Stimulated activated CD4-positive, alpha-beta T cell treated with anti-CD3 and anti-CD28 coated beads, TNF-alpha, amount 100 ng/mL, for 48 hours (primary cell): ENCODE measurements around the gene APPL1.

Experiments used
- DNase-seq, 3 donors: peaks; one replicate each; pipeline ENCODE4 v3.0.0-alpha.2; 2020; ENCODE audit warnings: low read depth in 3 of 3

The APPL1 gene, protein sequence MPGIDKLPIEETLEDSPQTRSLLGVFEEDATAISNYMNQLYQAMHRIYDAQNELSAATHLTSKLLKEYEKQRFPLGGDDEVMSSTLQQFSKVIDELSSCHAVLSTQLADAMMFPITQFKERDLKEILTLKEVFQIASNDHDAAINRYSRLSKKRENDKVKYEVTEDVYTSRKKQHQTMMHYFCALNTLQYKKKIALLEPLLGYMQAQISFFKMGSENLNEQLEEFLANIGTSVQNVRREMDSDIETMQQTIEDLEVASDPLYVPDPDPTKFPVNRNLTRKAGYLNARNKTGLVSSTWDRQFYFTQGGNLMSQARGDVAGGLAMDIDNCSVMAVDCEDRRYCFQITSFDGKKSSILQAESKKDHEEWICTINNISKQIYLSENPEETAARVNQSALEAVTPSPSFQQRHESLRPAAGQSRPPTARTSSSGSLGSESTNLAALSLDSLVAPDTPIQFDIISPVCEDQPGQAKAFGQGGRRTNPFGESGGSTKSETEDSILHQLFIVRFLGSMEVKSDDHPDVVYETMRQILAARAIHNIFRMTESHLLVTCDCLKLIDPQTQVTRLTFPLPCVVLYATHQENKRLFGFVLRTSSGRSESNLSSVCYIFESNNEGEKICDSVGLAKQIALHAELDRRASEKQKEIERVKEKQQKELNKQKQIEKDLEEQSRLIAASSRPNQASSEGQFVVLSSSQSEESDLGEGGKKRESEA

DNA sequence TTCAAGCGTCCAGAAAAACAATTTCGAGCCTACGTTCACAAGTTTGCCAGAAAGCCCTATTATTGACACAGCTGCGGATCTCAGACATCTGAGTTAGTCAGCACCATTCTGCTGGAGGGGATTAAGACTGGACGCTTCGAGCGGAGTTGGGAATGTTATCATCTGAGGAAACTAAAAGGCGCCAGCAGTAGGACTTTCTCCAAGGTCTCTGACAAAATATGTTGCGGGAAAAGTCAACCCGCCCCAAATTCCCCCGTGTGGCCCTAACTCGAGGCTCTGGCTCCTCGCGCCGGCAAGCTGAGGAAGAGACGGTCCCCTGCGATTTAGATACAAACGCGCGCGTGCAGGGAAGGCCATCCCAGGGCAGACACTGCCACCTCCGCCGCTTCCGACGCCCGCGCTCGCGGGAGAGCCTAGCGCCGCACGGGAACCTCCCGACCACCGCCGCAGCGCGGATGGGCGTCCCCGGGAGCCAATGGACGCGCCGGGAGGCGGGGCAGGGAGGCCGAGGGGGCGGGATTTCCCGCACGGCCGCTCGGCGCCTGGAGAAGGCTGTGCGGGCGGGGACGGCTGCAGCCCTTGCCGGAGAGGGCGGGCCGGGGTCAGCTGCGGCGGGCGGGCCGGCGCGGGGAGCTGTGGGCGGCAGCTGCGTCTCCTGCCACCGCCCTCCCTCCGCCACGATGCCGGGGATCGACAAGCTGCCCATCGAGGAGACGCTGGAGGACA is at the start of gene APPL1:
TSS of gene APPL1 (plus strand) at position 526 of the 726 bp plus-strand sequence. CDS start at position 681, 155 bp downstream.
- DNase-seq, result peak; percentile 76 to 86 (median 82)

DNA sequence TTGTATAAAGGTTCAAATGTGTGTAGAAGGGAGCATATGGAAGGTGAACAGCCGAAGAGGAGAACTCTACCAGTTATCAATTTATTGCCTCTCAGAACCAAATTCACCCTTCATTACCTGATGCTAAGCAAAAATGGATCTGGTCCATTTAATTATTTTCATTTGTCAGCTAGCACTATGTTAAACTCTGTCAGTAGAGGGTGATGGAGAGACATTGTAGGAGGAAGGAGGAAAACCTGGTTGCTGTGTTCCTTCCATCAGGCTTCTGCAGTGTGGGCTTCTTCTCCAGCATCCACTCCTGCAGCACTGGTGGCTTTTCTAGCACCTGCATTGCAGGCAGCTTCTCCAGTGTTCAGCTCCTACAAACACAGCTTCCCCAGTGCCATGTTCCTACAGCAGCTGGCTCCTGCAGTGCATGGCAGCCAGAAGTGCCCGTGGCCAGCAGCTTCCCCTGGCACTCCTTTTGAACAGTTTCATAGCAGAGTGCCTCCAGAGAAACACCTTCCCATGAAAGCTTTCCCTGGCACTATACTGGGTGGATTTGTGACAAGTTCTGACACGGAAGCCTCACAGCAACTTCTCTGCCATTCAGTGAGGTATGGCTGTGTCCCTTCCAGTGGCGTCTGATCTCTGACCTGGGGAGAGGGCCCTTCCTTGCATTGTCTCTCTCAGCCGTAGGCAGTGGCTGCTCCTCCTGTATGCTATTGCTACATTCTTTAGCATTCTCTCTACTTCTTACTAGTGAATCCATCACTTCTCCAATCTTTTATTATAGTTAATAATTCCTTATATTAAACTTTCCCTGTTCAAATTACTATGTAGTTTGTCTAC is 47.7 kb upstream of the APPL1 start:
- DNase-seq, result no peak

DNA sequence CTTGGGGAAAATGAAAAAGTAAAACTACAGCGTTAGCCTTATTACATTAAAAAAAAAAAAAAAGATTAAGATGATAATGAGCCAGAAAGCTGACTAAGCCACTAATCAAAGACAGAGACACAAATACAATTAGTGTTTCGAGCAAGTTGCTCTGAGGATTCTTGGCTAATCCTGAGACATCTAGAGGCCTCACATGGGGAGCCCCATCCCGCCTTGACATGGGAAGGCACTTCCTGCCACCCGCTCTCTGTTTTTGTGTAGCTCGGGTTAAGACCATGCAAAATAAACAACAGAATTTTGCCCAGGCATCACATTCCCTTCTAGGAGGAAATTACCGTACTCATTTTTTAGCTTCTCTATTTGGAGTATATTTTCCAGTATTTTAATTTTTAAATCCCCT is 43.0 kb upstream of the APPL1 start:
- no peak for DNase-seq

DNA sequence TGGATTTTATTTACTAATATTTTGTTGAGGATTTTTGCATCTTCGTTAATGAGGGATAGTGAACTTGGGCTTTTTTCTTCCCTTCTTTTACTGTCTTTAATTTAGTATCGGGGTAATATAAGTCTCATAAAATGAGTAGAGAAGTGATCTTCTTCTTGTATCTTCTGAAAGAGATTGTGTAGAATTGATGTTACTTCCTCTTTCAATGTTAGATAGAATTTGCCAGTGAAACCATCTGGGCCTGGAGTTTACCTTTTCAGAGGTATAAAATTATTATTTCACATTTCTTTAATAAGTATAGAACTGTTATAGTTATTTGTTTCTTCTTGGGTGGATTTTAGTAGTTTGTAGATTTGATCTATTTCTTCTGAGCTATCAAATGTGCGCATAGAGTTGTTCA is 35.5 kb upstream of the APPL1 start:
- no peak for DNase-seq

DNA sequence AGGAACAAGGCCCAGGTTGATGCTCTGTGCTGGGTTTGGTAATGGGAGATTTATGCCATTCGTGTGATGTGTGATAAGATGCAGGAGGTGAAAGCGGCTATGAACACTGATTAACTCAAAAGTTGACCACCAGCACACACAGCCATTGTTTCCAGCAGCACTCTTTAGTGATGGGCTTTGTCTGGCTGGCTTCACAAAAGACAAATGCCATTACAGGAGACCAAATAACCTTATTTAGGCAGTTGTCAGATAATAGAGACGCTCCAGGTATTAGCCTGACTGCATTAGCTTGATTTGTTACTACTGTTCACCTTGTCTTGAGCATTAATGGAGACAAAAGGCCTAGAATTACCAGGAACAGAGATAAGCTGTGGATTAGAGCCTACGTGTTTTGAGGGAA is 32.9 kb upstream of the APPL1 start:
- no peak for DNase-seq

DNA sequence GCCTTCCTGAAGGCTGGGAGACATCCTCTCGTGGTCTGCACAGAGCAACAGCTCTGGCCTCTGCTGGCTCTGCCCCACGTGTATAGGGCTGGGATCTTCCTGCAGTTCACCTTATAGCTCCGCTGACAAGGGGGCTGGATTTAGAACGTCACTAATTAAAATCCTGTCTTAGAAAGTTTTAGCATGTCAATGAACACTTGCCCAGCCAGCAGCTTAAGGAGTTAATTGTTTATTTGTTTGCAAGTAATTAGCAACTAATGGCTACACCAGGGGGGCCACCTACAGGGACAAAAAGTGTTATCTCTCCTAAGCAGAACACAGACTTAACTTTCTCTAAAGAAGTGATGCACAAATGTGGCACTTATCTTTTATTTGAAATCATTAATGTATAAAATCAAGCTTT is 27.6 kb upstream of the APPL1 start, which contains the start of gene HESX1:
TSS of gene HESX1 (minus strand) at position 84 of the 403 bp plus-strand sequence. CDS start at position 24, 60 bp downstream.
- no peak for DNase-seq

DNA sequence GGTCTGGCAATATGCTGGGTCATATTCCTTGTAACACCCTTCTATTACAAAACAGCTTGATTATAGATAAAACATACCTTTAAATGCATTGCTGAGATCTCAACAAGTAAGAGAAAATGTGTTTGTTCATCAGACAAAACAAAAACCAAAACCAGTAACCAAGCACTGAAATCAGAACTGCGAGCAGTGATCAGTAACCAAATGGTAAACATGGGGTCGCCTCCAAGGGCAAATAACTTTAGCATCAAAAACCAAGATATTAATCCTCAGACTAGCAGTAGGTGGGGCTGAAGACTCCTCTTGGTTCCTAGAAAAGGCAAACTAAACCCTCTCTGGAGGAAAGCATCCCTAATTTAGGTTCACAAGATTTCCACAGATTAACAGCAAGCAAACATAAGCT is 21.1 kb upstream of the APPL1 start:
- DNase-seq, result no peak

DNA sequence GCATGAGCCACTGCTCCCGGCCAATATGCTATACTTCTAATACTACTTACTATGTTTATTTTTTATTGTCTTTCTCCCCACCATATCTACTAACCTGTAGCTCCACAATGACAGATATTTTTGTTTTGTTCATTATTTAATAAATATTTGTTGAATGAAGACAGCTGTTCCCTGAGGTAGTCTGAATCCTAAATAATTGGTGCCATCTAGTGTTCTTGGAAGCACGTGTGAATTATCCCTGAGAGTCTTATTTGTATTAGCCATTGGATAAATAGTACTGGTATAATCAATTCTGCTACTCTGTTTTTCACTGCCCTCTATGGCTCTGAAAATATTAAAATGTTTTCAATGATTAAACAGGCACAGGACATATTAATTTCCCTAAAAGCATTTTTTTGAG is 5.6 kb upstream of the APPL1 start:
- DNase-seq, result no peak

DNA sequence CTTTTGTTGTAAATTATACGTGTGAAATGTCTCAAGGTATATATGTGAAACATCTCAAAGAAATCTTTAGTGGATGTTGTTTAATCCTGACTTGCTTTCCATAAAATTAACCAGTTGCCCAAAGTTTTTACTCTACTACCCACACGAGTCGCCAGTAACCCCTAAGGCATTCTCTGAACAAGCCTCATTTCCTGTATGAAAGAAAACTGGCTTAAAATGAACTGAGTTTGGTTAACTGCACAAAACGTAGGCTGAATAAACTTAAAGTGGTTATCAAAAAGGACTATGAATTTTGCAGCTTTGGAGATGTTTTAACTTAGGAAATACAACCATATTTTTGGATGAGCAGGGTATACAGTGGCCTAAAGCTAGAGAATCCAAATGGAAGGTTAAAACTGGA is 2.7 kb upstream of the APPL1 start:
- no peak for DNase-seq

DNA sequence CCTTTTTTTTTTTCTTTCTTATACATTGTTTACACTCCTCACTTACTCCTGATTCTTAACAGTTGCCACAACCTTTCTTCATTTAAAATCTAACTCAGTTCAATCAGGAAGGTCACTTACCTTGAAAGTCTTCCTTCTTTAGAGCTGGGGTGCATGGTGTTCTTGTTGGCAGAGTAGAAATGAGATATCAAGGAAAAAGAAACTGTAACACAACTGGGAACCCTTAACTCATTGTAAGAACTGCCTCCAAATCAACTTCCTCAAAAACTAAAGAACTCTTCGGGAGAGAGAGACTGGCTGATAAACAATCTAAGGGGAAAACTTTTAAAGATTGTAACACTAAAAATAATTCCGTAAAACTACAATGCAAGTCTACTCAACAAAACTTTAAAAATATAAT is 1.4 kb upstream of the APPL1 start:
- DNase-seq, result no peak

DNA sequence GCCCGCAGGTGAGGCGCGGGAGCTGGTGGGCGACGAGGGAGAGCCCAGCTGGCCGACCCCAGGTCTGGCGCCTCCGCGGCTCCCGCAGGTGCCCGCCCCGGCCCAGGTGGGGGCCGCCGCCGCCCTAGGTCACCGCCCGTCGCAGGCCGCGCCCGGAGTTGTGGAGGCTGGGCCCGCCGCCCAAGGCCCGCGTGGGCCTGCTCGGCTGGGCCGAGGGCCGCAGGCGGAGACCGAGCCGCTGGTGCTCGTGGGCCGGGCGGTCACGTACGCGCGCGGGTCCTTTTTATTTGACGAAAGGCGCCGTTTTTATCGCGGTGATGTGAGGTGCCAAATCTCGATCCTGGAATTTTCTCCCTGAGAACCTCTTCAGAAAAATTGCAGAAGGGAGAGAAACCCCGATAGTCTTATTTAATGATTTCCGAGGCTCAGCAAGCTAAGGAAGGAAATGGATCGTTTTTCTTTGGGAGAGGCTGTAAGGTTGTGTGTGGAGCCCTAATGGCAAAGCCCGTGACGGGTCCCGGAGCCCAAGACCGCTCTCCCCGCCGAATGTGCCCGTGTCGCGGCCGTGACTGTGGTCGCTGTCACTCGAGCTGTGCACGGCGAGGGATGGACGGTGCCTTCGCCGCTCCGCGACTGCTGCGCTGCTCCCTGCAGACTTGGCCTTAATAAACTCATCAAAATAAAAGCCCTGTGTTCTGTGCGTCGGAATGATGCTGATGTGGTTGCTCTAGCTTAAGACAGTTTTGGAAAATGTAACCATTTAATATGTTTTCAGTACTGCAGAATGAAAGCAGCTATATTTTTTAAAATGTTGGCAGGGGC is 612 bp downstream of the APPL1 start:
- peak in 1 of 3 donors; percentile 27 for DNase-seq

DNA sequence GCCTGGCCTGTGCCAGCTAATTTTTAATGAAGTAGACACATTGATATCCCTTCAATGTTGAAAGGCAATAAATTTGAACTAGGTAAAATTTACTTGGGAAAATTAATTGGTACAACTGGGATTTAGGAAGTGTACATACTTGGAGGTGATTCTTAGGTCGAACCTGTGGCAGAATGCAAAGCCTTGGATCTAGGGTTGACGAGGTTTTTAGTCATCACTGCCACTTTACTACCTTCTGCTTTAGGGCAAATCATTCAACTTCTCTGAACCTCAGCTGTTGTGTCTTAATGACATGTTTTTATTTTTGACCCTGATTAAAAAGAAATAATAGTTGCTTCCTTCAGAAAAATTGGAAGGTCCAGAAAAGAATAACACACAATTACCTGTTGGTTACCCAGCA is 2.5 kb downstream of the APPL1 start:
- DNase-seq, result no peak

DNA sequence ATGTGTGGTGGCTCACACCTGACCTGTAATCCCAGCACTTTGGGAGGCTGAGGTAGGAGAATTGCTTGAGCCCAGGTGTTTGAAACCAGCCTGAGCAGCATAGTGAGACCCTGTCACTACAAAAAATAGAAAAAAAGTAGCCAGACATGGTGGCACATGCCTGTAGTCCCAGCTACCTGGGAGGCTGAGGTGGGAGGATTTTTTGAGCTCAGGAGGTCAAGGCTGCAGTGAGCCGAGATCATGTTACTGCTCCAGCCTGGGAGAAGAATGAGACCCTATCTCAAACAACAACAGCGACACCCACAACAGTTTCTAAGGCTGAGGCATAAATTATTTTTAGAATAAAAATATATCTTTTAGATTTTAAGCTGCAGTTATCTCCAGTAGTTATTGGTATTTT is 6.3 kb downstream of the APPL1 start:
- DNase-seq, result no peak

DNA sequence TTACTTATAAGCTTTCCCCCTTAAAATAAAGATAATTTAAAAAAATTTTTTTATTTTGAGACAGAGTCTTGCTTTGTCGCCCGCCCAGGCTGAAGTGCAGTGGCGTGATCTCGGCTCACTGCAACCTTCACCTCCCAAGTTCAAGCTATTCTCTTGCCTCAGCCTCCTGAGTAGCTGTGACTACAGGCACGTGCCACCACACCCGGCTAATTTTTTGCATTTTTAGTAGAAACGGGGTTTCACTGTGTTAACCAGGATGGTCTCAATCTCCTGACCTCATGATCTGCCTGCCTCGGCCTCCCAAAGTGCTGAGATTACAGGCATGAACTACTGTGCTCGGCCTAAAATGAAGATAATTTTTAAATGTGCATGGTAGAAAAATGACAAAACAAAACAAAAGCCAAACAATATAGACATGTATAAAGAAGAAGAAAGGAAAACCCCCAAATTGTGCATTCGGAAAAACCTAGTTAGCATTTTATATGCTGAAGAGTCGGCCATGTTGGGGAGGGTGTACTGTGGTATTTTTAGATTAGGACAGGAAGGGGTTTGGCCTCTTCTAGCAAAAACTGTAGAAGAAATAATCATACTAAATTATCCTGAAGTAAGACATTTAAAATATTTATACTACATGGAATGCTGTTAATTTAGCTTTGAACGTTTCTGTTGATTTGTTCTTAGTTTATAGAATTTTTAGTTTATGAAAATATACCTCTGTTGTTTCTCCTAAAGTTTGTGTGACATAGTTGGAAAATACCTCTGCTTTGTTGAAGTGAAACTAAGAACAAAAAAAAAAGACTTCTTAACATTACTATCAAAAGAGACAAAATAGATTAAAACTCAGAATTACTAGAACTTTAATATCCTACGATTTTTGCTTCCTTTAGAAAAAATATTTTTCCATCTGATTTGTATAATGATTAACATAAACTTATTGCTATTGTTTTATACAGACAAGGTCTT is 7.4 kb downstream of the APPL1 start:
- DNase-seq, result no peak

DNA sequence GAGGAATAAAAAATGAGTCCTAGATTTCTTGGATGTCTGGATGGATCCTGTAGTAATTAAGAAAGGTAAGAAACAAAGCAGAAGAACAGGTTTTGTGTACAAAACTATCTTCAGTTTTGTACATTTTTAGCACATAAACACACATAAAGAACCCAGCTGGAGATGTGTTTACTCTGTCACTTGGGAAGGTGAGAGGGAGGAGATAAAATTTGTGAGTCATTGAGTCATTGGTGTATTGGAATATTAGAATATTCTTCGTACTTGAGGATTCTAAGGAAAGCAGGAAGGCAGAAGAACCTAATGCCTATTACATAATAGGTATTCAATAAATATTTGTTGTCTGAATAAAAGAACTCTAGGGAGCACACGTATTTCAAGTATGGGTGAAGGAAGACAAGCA is 17.4 kb downstream of the APPL1 start:
- no peak for DNase-seq

DNA sequence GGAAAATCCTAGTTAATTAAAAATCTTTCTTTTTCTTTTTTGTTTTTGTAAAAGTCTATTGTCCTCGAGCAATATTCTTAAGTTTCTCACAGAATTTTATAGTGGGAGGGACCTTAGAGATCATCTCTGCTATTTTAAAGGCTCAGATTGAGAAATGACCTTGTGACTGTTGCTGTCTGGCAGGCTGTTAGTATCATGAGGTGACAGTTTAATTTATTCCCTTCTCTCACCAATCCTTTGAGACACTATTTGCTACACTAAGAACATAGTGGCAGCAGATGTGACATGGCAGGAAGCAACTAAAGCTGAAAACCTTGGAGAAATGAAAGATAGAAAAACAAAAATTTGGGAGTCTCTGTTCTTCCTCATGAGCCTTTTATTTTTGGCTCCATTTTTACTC is 24.9 kb downstream of the APPL1 start:
- DNase-seq, result no peak

DNA sequence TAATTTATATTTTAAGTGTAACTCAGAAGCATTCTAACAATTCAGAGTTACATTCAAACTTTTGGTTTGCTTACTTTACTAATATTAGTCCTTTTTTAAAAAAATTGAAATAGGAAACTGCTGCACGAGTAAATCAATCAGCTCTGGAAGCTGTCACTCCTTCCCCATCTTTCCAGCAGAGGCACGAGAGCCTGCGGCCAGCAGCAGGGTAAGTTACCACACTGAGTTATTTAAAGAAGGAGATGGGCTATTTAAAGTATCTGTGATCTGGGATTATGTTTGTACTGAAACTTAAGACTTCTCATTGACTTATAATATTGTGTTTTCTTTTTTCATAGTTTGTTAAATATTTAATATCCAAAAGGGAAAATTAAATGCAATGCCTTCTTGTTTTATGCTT is 29.3 kb downstream of the APPL1 start:
- no peak for DNase-seq

DNA sequence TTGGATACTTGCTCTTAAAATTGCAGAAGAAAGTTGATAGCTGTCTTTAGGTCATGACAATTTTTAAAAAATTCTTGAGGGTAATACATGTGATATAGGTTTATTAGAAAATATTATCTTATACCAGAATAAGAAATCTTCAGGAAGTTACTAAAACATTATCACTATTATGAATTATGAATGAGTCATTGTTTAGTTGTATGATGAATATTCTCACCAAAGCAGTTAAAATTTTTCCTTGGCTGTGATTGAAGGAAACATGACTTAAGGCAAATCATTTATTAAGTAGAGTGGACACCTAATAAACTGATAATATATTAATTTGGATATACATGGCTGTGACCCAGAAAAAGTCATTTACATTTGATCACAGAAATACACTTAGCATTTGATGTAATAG is 30.1 kb downstream of the APPL1 start:
- DNase-seq, result no peak

DNA sequence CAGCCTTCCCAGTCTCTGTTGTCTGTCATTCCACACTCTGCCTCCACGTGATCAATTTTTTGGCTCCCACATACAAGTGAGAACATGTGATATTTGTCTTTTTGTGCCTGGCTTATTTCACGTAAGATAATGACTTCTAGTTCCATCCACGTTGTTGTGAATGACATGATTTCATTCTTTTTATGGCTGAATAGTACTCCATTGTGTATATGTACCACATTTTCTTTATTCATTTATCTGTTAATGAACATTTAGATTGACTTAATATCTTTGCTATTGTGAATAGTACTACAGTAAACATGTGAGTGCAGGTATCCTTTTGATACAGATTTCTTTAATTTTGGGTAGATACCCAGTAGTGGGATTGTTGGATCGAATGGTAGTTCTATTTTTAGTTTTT is 33.6 kb downstream of the APPL1 start:
- DNase-seq, result no peak

DNA sequence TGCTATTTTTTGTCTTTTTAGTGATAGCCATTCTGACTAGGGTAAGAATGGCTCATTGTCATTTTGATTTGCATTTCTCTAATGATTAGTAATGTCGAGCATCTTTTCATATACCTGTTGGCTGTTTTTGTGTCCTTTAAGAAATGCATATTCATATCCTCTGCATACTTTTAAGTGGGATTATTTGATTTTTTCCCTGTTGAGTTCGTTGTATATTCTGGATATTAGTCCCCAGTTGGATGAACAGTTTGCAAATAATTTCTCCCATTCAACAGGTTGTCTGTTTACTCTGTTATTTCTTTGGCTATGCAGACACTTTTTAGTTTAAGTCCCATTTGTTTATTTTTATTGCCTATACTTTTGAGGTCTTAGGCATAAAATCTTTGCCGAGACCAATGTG is 34.4 kb downstream of the APPL1 start:
- DNase-seq, result no peak
